Measurements from ENCODE around the gene CEP164. TPM values are rescaled to one million over a fixed set of nuclear protein-coding genes. Genes with fewer than 3 reads are reported as not detected.

CEP164 gene
- total RNA-seq, 1 donor from 2014 or later = 25.2 TPM

DNA sequence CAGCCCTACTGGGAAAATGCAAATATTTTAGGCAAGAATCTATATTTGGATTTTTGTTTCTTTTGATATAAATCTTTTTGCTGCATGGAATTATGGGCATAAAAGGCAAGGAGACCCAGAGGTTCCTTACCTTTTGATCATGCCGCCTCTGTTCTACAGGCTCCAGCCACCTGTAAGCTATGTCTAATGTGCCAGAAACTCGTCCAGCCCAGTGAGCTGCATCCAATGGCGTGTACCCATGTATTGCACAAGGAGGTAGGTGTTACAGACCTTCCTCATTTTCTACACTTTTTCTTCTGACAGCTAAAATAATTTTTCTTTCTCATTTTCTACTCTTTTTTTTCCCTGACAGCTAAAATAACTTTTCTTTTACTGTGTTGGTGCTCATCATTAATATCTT is 44.7 kb upstream of the CEP164 start:
- Histone ChIP-seq H3K9me3 (no peaks in the 10 kb centered on the region), H3K4me3 (no peak overlapping the region), H3K27me3 (no peaks in the 10 kb centered on the region), H3K4me1 (peaks cover 3% of the 10 kb centered on the region), H3K36me3 (peaks cover 71% of the 10 kb centered on the region), H3K27ac (no peak overlapping the region)
- TF ChIP-seq, protein P1, sequence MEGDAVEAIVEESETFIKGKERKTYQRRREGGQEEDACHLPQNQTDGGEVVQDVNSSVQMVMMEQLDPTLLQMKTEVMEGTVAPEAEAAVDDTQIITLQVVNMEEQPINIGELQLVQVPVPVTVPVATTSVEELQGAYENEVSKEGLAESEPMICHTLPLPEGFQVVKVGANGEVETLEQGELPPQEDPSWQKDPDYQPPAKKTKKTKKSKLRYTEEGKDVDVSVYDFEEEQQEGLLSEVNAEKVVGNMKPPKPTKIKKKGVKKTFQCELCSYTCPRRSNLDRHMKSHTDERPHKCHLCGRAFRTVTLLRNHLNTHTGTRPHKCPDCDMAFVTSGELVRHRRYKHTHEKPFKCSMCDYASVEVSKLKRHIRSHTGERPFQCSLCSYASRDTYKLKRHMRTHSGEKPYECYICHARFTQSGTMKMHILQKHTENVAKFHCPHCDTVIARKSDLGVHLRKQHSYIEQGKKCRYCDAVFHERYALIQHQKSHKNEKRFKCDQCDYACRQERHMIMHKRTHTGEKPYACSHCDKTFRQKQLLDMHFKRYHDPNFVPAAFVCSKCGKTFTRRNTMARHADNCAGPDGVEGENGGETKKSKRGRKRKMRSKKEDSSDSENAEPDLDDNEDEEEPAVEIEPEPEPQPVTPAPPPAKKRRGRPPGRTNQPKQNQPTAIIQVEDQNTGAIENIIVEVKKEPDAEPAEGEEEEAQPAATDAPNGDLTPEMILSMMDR (IDR thresholded peaks at IDR 0.05) = no peak
- ATAC-seq (no peak), DNase-seq (no peak)
- intact Hi-C loops (cut with DNase I) = no loop called here

DNA sequence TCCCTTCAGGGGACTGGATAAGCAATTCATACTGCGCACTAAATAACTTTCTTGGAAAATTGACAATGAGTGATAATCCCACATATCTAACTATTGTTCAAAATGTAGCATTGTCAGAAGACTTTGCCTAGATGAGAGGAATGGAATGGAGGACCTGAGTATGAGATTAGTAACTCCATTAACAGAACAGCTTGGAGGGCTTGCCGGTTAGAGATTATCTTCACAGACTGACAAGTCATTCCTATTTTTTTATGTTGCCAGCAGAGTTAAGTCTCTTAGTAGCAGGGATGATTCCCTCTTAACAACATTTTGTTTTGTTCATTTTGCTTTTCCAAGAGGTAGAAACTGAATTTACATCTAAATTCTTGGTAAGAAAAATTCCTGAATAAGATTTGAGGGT is 43.6 kb upstream of the CEP164 start:
- Histone ChIP-seq H3K4me3 (no peak overlapping the region), H3K27ac (no peak overlapping the region), H3K9me3 (no peaks in the 10 kb centered on the region), H3K27me3 (no peaks in the 10 kb centered on the region), H3K4me1 (peaks cover 3% of the 10 kb centered on the region), H3K36me3 (peaks cover 82% of the 10 kb centered on the region)
- no peak for DNase-seq
- no peak for ATAC-seq
- intact Hi-C loops (cut with DNase I) = no loop called here
- TF ChIP-seq, protein P1 (IDR thresholded peaks at IDR 0.05) = no peak

DNA sequence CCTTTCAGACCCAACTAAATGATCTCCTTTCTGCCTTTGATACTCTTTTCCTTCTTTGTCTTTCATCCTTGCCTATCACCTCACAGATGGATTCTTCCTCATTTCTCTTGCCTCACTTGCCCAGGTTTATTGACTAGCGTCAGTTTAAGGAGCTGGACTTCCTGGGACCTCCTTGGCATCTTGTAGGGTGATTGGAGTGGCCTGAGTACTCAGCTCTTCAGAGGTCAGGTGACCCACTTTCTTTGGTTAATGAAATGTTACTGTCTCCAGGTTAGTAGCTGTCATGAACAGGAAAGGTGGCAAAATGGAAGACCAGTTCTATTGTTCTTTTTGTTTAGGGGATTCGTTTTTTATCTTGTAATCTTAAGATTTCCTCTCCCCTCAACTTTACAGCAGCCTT is 41.1 kb upstream of the CEP164 start:
- no peak for ATAC-seq
- Histone ChIP-seq H3K9me3 (no peaks in the 10 kb centered on the region), H3K27me3 (no peaks in the 10 kb centered on the region), H3K36me3 (peaks cover 90% of the 10 kb centered on the region), H3K27ac (no peak overlapping the region), H3K4me1 (peaks cover 3% of the 10 kb centered on the region), H3K4me3 (no peak overlapping the region)
- intact Hi-C loops (cut with DNase I) = no loop called here
- no peak for DNase-seq
- TF ChIP-seq, protein P1 (IDR thresholded peaks at IDR 0.05) = no peak

- Histone ChIP-seq H3K4me3 (no peak overlapping the region), H3K36me3 (peaks cover 81% of the 10 kb centered on the region), H3K9me3 (no peaks in the 10 kb centered on the region), H3K4me1 (peaks cover 3% of the 10 kb centered on the region), H3K27ac (no peak overlapping the region), H3K27me3 (no peaks in the 10 kb centered on the region)
- TF ChIP-seq, protein P1 (IDR thresholded peaks at IDR 0.05) = no peak
- ATAC-seq (no peak), DNase-seq (no peak)
- intact Hi-C loops (cut with DNase I) = no loop called here
These were observed 40.0 kb upstream of the CEP164 start for GRCh38 chr11:117287668-117288067.

DNA sequence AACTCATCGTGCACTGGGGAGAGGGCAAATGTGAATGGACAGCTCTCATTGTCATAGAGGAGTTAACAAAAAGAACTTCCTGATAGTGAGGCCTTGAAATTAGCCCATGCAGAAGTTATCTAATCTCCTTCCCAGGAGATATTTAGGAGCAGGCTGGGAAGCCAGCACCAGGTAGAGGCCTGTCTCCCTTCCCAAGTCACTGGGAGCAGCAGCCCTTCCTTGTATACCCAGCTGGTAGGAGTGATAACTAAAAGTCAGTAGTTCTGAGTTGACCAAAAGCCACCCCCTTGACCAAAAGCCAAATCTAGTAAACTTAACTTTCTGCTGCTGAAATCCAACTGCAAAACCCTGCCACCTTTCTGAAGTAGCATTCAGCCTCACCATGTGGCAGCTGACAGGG is 37.9 kb upstream of the CEP164 start:
- TF ChIP-seq, protein P1 (IDR thresholded peaks at IDR 0.05) = no peak
- H3K36me3 ChIP-seq = peaks cover 66% of the 10 kb centered on the region
- intact Hi-C loops (cut with DNase I) = no loop called here

DNA sequence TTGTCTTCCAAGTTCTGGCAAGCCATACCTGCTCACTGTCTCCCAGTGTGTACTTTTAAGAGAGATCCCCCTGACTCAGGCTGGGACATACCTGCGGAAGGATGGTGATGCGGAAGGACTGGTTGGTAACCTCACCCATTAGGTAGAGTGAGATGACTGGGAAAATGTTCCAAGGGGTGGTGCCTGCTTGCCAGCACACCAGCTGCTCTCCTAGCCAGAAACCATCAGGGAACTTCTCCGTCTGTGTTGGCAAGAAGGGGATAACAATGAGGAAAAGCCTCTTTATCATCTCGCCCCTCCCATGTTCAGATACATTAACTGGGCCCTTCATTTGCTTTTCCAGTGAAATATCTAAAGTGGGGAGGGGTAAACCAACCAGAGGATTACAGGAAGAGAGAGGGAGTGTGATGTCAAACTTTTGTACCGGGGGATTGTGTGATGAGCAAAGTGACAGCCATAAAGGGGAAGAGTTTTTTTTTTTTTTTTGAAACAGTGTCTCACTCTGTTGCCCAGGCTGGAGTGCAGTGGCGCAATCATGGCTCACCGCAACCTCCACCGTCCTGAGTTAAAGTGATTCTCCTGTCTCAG is 36.8 kb upstream of the CEP164 start, which contains the start of gene BACE1-AS:
BACE1-AS (plus strand) TSS at position 538 of the 588 bp plus-strand sequence.
- ATAC-seq (no peak), DNase-seq (no peak)
- intact Hi-C loops (cut with DNase I) = no loop called here
- Histone ChIP-seq H3K27ac (no peak within 1 kb of the TSS), H3K4me3 (no peak within 1 kb of the TSS), H3K36me3 (peaks cover 62% of the 10 kb centered on the region), H3K9me3 (no peaks in the 10 kb centered on the region), H3K4me1 (peaks cover 3% of the 10 kb centered on the region), H3K27me3 (no peaks in the 10 kb centered on the region)
- TF ChIP-seq, protein P1 (IDR thresholded peaks at IDR 0.05) = no peak

More for the DNA sequence above, 37.9 kb upstream of the CEP164 start:
- DNase-seq (no peak), ATAC-seq (no peak)
- Histone ChIP-seq H3K9me3 (no peaks in the 10 kb centered on the region), H3K27ac (no peak overlapping the region), H3K4me1 (peaks cover 3% of the 10 kb centered on the region), H3K4me3 (no peak overlapping the region), H3K27me3 (no peaks in the 10 kb centered on the region)
